HG02884 (cell line): ENCODE measurements around the gene AXL.

Experiments used
- ATAC-seq: cut with Tn5 transposase; IDR thresholded peaks from one replicate; pipeline ENCODE4 v1.9.1; 2021; ENCODE audit warnings: mild to moderate bottlenecking, moderate library complexity; ENCODE audit not compliant: unreplicated experiment

AXL gene

GRCh38 chr19:41305927-41306793 is 87.1 kb downstream of the AXL start:
- no peak for ATAC-seq

- no peak for ATAC-seq
Observed at GRCh38 chr19:41307090-41307875, 88.3 kb downstream of the AXL start.

- ATAC-seq, result no peak
Observed at GRCh38 chr19:41307954-41308449, 89.0 kb downstream of the AXL start.

- ATAC-seq, result no peak
Observed at GRCh38 chr19:41308450-41309179, 89.6 kb downstream of the AXL start.

- ATAC-seq, result no peak
Observed at GRCh38 chr19:41309180-41310032, 90.4 kb downstream of the AXL start.

- ATAC-seq, result no peak
Observed at GRCh38 chr19:41310033-41310831, 91.2 kb downstream of the AXL start, which contains the start of gene CCDC97. Gene CCDC97, plus strand, starts transcription at chr19:41310172. Its CDS starts 139 bp downstream, at chr19:41310311.

- no peak for ATAC-seq
Observed at GRCh38 chr19:41311072-41311471, 92.0 kb downstream of the AXL start.
